HG03521 (cell line): ENCODE results near the gene MANF.

Experiments used
- ATAC-seq: cut with Tn5 transposase; IDR thresholded peaks from one replicate; pipeline ENCODE4 v1.9.1; 2021; ENCODE audit warnings: mild to moderate bottlenecking, moderate library complexity; ENCODE audit not compliant: unreplicated experiment

MANF gene

GRCh38 chr3:51389423-51390183 lies 4.5 kb downstream of the MANF start:
- ATAC-seq = no peak

DNA sequence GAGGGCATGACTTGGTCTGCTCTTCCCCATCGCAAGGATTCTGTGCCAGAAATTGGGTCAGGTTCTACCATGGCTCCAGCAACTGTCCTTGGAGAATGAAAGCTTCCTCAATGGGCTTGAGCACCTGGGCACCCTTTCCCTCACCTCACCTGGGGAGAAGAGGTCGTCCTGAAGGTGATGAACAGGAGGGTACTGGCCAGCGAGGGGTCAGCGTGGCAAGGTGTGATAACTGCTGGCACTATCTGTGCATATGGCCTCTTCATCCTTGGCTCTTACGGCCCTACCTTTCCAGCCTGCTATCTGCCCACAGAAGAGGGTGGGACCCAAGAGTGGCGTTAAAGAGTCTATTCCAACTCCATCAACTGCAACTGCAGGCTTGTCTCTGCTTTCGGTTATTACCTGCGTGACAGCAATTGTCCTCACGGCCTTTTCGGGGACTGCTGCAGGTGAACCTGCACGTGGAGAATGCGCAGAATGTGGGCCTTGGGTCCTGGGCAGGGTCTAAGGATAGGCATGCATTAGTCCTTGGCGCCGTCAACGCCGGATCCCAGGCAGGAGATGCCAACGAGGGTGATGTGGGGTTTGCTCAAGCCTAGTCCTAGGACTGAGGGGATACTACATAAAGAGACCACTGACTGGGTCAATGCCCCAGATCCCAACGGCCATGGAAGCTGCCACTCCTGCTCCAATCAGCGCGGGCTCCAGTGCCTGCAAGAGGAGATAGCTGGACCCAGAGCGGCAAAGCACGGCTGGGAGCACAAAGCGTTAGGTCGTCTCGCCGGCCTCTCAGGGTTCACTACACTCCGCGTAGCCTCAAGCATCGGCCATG lies 5.4 kb downstream of the MANF start:
- no peak for ATAC-seq

DNA sequence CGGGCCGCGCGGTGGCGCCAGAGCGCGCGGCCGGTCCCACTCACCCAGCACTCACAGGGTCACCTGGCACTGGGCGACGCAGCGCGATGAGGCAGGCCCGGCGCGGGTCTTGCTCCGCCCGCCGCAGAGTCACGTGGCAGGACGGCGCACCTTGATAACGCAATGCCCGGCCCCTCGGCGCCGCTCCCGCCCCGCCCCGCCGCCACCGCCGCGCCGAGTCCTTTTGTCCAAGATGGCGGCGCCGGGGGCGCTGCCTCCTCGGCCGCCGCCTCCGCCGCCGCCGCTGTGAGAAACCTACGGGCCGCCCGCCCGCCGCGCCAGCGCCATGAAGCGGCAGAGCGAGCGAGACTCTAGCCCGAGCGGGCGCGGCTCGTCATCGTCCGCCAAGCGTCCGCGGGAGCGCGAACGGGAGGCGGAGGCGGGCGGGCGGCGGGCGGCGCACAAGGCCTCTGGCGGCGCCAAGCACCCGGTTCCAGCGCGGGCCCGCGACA lies 6.0 kb downstream of the MANF start, which contains the start of gene RBM15B:
RBM15B (plus strand) TSS at position 211 of the 491 bp plus-strand sequence; CDS start at position 326, 115 bp downstream.
- peak; percentile 89 for ATAC-seq

DNA sequence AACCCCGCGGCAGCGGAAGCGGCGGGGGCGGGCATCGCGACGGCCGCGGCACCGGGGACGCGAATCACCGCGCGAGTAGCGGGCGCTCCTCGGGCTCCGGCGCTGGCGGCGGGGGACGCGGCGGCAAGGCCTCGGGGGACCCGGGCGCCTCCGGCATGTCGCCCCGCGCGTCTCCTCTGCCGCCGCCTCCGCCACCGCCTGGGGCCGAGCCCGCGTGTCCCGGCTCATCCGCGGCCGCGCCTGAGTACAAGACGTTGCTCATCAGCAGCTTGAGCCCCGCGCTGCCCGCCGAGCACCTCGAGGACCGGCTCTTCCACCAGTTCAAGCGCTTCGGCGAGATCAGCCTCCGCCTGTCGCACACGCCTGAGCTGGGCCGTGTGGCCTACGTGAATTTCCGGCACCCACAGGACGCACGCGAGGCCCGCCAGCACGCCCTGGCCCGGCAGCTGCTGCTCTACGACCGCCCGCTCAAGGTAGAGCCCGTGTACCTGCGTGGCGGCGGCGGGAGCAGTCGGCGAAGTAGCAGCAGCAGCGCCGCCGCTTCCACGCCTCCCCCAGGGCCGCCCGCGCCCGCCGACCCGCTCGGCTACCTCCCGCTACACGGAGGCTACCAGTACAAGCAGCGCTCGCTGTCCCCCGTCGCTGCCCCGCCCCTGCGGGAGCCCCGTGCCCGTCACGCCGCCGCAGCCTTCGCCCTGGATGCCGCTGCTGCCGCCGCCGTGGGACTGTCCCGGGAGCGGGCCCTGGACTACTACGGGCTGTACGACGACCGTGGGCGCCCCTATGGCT lies 6.7 kb downstream of the MANF start:
- ATAC-seq = peak; percentile 20

DNA sequence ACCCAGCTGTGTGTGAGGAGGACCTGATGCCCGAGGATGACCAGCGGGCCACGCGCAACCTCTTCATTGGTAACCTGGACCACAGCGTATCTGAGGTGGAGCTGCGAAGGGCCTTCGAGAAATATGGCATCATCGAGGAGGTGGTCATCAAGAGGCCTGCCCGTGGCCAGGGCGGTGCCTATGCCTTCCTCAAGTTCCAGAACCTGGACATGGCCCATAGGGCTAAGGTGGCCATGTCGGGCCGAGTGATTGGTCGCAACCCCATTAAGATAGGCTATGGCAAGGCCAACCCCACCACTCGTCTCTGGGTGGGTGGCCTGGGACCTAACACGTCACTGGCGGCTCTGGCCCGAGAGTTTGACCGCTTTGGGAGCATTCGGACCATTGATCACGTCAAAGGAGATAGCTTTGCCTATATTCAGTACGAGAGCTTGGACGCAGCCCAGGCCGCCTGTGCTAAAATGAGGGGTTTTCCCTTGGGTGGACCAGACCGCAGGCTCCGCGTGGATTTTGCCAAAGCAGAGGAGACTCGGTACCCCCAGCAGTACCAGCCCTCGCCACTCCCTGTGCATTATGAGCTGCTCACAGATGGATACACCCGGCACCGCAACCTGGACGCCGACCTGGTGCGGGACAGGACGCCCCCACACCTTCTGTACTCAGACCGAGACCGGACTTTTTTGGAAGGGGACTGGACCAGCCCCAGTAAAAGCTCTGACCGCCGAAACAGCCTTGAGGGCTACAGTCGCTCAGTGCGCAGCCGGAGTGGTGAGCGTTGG lies 7.5 kb downstream of the MANF start:
- no peak for ATAC-seq

GRCh38 chr3:51393134-51393495 lies 8.0 kb downstream of the MANF start:
- ATAC-seq = no peak

GRCh38 chr3:51393564-51393963 lies 8.5 kb downstream of the MANF start:
- no peak for ATAC-seq

GRCh38 chr3:51394541-51394940 lies 9.4 kb downstream of the MANF start:
- no peak for ATAC-seq

DNA sequence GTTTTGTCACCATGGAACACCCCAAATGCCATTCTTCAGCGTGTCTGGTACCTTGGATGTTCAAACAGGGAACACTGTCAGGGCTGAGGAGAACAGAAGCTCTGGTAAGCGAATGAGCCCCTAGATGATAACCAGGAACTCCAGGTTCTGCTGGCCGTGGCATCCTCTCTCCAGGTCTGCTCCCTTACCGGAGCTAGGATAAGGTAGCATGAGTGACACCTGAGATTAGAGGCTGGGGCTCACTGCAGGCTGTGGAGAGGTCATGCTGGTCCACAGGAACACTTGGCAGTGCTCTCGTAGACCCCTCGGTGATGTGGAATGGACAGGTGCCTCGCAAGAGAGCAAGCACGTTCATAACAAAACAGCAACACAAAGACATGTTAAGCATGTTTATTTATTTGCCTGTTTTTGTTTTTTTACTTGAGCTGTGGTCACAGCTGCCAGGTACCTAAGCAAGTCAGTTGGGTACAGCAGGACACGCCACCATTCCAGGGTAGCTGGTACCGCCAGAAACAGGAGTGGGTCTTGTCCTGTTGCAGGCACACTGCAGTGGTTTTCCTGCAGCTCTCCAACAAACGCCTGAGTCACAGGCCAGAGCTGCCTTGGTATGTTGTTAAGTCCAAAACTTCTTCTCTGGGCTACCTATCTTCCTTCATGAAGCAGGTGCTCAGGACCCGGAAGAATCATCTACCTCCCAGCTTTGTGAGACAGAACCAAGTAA lies 10.6 kb downstream of the MANF start:
- ATAC-seq = no peak

GRCh38 chr3:51396401-51396800 lies 11.3 kb downstream of the MANF start:
- ATAC-seq = no peak

GRCh38 chr3:51397392-51397791 lies 12.3 kb downstream of the MANF start:
- no peak for ATAC-seq

GRCh38 chr3:51398595-51399310 lies 13.7 kb downstream of the MANF start:
- ATAC-seq = no peak

DNA sequence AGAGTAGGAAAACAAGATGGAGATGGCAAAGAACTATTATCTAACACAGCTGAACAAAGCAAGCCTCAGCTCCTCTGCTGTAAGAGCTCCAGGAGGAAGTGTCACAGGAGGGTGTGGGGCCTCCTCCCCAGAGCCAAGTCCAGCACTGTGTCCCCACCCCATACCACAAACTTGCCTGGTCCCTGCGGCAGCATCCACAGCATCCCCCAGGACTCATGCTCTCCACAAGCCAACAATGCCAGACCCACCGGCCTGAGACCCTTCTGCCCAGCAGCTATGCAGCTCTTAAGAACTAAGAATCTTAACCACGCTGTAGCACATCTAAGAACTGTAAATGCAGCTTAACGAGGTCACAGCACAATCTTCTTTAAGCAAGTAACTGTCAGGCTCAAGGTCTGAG lies 15.1 kb downstream of the MANF start:
- ATAC-seq = no peak

- no peak for ATAC-seq
Measured at GRCh38 chr3:51401735-51402134, 16.6 kb downstream of the MANF start.

DNA sequence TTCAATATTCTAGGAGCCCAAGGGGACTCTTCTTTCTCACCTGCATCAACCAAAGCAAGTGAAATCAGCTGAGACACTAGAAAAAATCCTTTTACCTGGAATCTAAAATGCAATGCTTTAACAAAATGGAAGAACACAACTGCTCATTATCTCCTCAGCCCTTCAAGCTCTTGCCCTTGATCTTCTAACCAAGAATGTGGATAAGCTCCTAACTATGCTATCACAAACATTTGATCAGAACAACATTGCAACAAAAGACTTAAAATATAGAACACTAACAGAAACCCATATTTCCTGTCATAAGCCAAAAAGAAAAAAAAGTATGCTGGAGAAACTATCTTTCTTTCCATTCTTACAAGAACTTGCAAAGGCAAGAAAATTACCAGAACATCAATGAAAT lies 18.6 kb downstream of the MANF start:
- ATAC-seq = no peak

DNA sequence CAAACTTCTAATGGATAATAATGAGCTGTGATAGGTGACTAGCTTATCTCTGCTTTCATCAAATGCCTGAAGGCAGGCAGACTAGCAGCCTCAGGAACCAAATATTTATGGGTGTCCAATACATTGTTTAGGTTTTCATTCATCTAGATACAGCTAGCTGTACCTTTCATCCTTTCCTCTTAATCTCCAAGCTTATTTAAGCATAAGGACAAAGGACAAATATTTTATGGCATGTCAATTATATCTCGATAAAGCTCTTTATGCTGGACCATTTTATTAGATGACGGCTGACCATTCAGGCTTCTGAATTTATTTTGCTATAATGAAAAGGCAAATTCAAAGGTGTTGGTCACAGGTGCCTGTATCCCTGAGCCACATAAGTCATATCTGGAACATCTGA lies 22.9 kb downstream of the MANF start:
- no peak for ATAC-seq

DNA sequence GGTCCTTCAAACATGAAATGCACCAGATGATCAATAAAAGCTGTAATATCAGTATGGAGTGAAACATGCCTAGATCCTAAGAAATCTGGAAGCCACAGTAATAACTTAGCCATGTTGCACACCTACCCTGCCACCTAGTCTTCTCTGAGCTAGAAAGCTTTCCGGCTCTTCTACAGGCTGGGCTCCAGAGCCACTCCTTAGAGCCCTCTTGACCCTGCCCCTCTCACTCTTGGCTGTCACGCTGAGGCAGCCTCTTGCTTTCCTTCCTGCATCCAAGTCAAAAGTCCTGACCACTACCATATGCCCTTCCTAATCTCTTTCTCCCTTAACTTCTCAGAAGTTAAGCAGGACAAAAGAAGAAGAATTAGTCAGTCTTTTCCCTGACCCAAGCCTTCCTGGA lies 23.7 kb downstream of the MANF start:
- no peak for ATAC-seq

GRCh38 chr3:51422211-51422610 lies 37.1 kb downstream of the MANF start:
- ATAC-seq = no peak

DNA sequence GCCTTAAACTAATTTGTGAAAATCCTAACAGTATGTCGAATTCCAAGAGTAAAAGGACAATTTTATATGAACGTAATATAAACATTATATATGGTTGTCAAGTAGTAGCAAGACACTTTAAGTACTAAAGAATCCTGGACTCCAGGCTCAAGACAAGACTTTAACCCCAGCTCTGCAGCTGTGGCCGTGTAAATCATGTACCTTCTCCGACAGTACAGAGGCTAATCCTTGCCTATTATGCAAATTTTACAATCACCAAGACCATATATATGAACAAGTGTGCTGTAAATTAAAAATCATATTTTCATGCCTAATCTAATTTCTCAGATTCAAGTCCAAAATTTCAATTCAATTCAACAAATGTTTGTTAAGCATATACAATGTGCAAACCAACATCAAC lies 41.8 kb downstream of the MANF start:
- ATAC-seq = no peak
